Astrocyte (in vitro differentiated cells and primary cell): Measurements from ENCODE around the gene RFX7. TPM values are rescaled to one million over a fixed set of nuclear protein-coding genes. Genes with fewer than 3 reads are reported as not detected.
"Not testable (repeated sequence)": the region's sequence is repeated elsewhere in the genome, so short reads cannot be mapped to it uniquely, and the experiment has no call there.

Experiments
- DNase-seq: peaks from one replicate; pipeline ENCODE4 v3.0.0-alpha.2; 2010; ENCODE audit warnings: low read depth
- FAIRE-seq: peaks from 2 replicates; lab custom pipeline; 2011; peaks lifted over from hg19 to GRCh38; lab: Jason Lieb, UNC
- H2AFZ ChIP-seq: 2 replicates; pipeline ENCODE4 v1.6.0; 2012; ENCODE audit warnings: low read depth, low read length, inconsistent platforms
- H3K27ac ChIP-seq: 2 replicates; pipeline ENCODE4 v1.5.1; 2011; ENCODE audit warnings: low read depth, low read length, inconsistent platforms
- H3K27me3 ChIP-seq: 2 replicates; pipeline ENCODE4 v1.6.0; 2011; ENCODE audit warnings: low read length, inconsistent platforms; ENCODE audit not compliant: insufficient read depth
- H3K36me3 ChIP-seq: 2 replicates; pipeline ENCODE4 v1.5.1; 2011; ENCODE audit warnings: low read length, inconsistent platforms; ENCODE audit not compliant: insufficient read depth
- H3K4me1 ChIP-seq: 2 replicates; pipeline ENCODE4 v1.5.1; 2011; ENCODE audit warnings: low read length, inconsistent platforms; ENCODE audit not compliant: insufficient read depth
- H3K4me2 ChIP-seq: 2 replicates; pipeline ENCODE4 v1.6.0; 2012; ENCODE audit warnings: low read length, inconsistent platforms
- H3K4me3 ChIP-seq: 2 replicates; pipeline ENCODE4 v1.5.1; 2011; ENCODE audit warnings: low read depth, mild to moderate bottlenecking, low read length, inconsistent platforms; ENCODE audit not compliant: insufficient read depth
- H3K79me2 ChIP-seq: 2 replicates; pipeline ENCODE4 v1.6.0; 2012; ENCODE audit warnings: mild to moderate bottlenecking, low read length, inconsistent platforms; ENCODE audit not compliant: insufficient read depth
- H3K9ac ChIP-seq: 2 replicates; pipeline ENCODE4 v1.6.0; 2012; ENCODE audit warnings: mild to moderate bottlenecking, low read length, inconsistent platforms
- H3K9me3 ChIP-seq: 2 replicates; pipeline ENCODE4 v1.5.1; 2012; ENCODE audit warnings: low read depth, mild to moderate bottlenecking, low read length, inconsistent platforms; ENCODE audit not compliant: insufficient read depth
- H4K20me1 ChIP-seq: 2 replicates; pipeline ENCODE4 v1.6.0; 2012; ENCODE audit warnings: low read length, inconsistent platforms; ENCODE audit not compliant: insufficient read depth
- H3K27ac Mint-ChIP-seq: one replicate; pipeline ENCODE4 v1.8.0; 2021; ENCODE audit warnings: mild to moderate bottlenecking, mixed read lengths; ENCODE audit not compliant: unreplicated experiment
- H3K27me3 Mint-ChIP-seq: one replicate; pipeline ENCODE4 v1.8.0; 2021; ENCODE audit warnings: low read depth, mixed read lengths; ENCODE audit not compliant: unreplicated experiment
- H3K36me3 Mint-ChIP-seq: one replicate; pipeline ENCODE4 v1.8.0; 2021; ENCODE audit warnings: low read depth, mixed read lengths; ENCODE audit not compliant: unreplicated experiment
- H3K4me1 Mint-ChIP-seq: one replicate; pipeline ENCODE4 v1.8.0; 2021; ENCODE audit warnings: low read depth, mixed read lengths; ENCODE audit not compliant: unreplicated experiment
- H3K4me3 Mint-ChIP-seq: one replicate; pipeline ENCODE4 v1.8.0; 2021; ENCODE audit warnings: mild to moderate bottlenecking, moderate library complexity, mixed read lengths; ENCODE audit not compliant: unreplicated experiment
- H3K9me3 Mint-ChIP-seq: one replicate; pipeline ENCODE4 v1.8.0; 2021; ENCODE audit warnings: mild to moderate bottlenecking, mixed read lengths; ENCODE audit not compliant: unreplicated experiment
- EZH2 ChIP-seq: IDR thresholded peaks from 2 replicates; pipeline ENCODE4 v1.6.1; 2012; ENCODE audit warnings: mild to moderate bottlenecking, low read length, inconsistent platforms; ENCODE audit not compliant: insufficient read depth
- total RNA-seq: library from RNA; stranded (reverse); gene quantifications from 2 replicates; pipeline ENCODE4 v1.2.1, GENCODE V29; 2021
- TF ChIP-seq, protein P1 (sequence below): IDR thresholded peaks from 2 replicates; pipeline ENCODE4 v1.5.1; 2011; ENCODE audit warnings: low read depth, mild to moderate bottlenecking, inconsistent platforms, low read length, moderate library complexity; ENCODE audit not compliant: insufficient read depth

RFX7 gene
- total RNA-seq, 1 donor from 2014 or later: 46.3 TPM

- peaks cover 59% of the 10 kb centered on the region for H4K20me1 ChIP-seq
- H3K27me3 ChIP-seq, H2AFZ ChIP-seq, H3K27ac ChIP-seq, H3K4me3 Mint-ChIP-seq, DNase-seq, H3K36me3 ChIP-seq, H3K4me1 Mint-ChIP-seq, H3K9me3 ChIP-seq, FAIRE-seq, H3K4me1 ChIP-seq, H3K27me3 Mint-ChIP-seq, H3K4me2 ChIP-seq, H3K9ac ChIP-seq, H3K27ac Mint-ChIP-seq, H3K4me3 ChIP-seq: not testable (repeated sequence)
- Mint-ChIP-seq H3K36me3 (peaks cover 17% of the 10 kb centered on the region), H3K9me3 (peaks cover 18% of the 10 kb centered on the region)
- H3K79me2 ChIP-seq: peaks cover 75% of the 10 kb centered on the region
Measured at GRCh38 chr15:56154768-56155167, 88.9 kb downstream of the RFX7 start.

DNA sequence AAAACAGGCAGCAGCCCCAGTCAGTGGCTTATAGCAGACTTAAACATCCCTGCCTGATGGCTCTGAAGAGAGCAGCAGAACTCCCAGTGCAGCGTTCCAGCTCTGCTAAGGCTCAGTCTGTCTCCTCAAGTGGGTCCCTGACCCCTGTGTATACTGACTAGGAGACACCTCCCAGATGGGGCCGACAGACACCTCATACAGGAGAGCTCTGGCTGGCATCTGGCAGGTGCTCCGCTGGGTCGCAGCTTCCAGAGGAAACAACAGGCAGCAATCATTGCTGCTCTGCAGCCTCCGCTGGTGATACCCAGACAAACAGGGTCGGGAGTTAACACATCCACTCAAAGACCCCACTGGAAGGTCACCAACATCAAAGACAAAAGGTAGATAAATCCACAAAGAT lies 93.5 kb downstream of the RFX7 start:
- H3K27me3 Mint-ChIP-seq: no peaks in the 10 kb centered on the region
- H3K27ac Mint-ChIP-seq: no peak overlapping the region
- peaks cover 7% of the 10 kb centered on the region for H3K4me1 Mint-ChIP-seq
- Histone ChIP-seq H3K27me3 (no peaks in the 10 kb centered on the region), H3K4me1 (no peaks in the 10 kb centered on the region), H4K20me1 (peaks cover 69% of the 10 kb centered on the region), H3K36me3 (no peaks in the 10 kb centered on the region), H3K27ac (no peak overlapping the region), H3K4me3 (no peak overlapping the region), H3K9ac (no peak overlapping the region), H3K4me2 (no peak overlapping the region), H3K9me3 (no peaks in the 10 kb centered on the region), H3K79me2 (peaks cover 85% of the 10 kb centered on the region), H2AFZ (no peak overlapping the region)
- peaks cover 31% of the 10 kb centered on the region for H3K36me3 Mint-ChIP-seq
- H3K4me3 Mint-ChIP-seq: no peak overlapping the region
- TF ChIP-seq EZH2: no peak
- TF ChIP-seq, protein P1, sequence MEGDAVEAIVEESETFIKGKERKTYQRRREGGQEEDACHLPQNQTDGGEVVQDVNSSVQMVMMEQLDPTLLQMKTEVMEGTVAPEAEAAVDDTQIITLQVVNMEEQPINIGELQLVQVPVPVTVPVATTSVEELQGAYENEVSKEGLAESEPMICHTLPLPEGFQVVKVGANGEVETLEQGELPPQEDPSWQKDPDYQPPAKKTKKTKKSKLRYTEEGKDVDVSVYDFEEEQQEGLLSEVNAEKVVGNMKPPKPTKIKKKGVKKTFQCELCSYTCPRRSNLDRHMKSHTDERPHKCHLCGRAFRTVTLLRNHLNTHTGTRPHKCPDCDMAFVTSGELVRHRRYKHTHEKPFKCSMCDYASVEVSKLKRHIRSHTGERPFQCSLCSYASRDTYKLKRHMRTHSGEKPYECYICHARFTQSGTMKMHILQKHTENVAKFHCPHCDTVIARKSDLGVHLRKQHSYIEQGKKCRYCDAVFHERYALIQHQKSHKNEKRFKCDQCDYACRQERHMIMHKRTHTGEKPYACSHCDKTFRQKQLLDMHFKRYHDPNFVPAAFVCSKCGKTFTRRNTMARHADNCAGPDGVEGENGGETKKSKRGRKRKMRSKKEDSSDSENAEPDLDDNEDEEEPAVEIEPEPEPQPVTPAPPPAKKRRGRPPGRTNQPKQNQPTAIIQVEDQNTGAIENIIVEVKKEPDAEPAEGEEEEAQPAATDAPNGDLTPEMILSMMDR: no peak
- no peak for FAIRE-seq
- DNase-seq: no peak
- peaks cover 19% of the 10 kb centered on the region for H3K9me3 Mint-ChIP-seq

DNA sequence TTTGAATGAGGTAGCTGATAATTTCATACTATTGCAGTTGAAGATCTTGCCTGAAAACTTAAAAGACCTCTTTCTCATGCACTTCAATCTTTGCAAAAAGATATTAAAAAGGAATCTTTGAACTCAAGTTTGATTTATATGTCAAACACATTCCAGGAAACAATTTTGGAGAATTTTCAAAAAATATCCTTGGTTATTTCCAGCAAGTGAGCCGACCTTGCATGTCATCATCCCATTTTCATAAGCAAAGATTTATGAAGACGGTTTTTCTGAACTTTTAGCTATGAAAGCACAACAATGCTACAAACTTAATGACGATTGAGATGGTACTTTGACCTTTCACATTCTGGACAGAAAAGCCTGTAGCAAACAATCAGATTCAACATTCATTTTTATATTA lies 95.6 kb downstream of the RFX7 start:
- Mint-ChIP-seq H3K9me3 (peaks cover 4% of the 10 kb centered on the region), H3K27me3 (no peaks in the 10 kb centered on the region), H3K27ac (no peak overlapping the region), H3K4me3 (no peak overlapping the region), H3K4me1 (peaks cover 7% of the 10 kb centered on the region), H3K36me3 (peaks cover 19% of the 10 kb centered on the region)
- no peak for TF ChIP-seq EZH2
- TF ChIP-seq, protein P1: no peak
- Histone ChIP-seq H3K4me2 (no peak overlapping the region), H3K4me1 (no peaks in the 10 kb centered on the region), H3K36me3 (no peaks in the 10 kb centered on the region), H2AFZ (no peak overlapping the region), H3K9ac (no peak overlapping the region), H3K27ac (no peak overlapping the region), H3K4me3 (no peak overlapping the region), H3K9me3 (no peaks in the 10 kb centered on the region), H3K27me3 (no peaks in the 10 kb centered on the region), H3K79me2 (peaks cover 85% of the 10 kb centered on the region), H4K20me1 (peaks cover 73% of the 10 kb centered on the region)
- DNase-seq (no peak), FAIRE-seq (no peak)
